Activated T-helper 17 cell treated with anti-CD3 and anti-CD28 coated beads, Interleukin-2, amount 50 U/mL, for 72 hours (primary cell): ENCODE data around the gene PPM1H. TPM values are rescaled to one million over a fixed set of nuclear protein-coding genes. Genes with fewer than 3 reads are reported as not detected.

Source experiments
- ATAC-seq: fragments of 150-1000 bp; cut with Tn5 transposase; replicated peaks from 2 replicates; pipeline ENCODE4 v1.10.0; 2021; ENCODE audit warnings: mild to moderate bottlenecking, moderate library complexity
- H3K27ac Mint-ChIP-seq: one replicate; pipeline ENCODE4 v1.8.0; 2022; ENCODE audit warnings: mixed read lengths
- H3K27me3 Mint-ChIP-seq: one replicate; pipeline ENCODE4 v1.8.0; 2022; ENCODE audit warnings: mixed read lengths
- H3K36me3 Mint-ChIP-seq: one replicate; pipeline ENCODE4 v1.8.0; 2022; ENCODE audit warnings: low read depth, mild to moderate bottlenecking, mixed read lengths
- H3K4me1 Mint-ChIP-seq: one replicate; pipeline ENCODE4 v1.8.0; 2022; ENCODE audit warnings: mixed read lengths
- H3K4me3 Mint-ChIP-seq: one replicate; pipeline ENCODE4 v1.8.0; 2022; ENCODE audit warnings: mild to moderate bottlenecking, mixed read lengths
- H3K9me3 Mint-ChIP-seq: one replicate; pipeline ENCODE4 v1.8.0; 2022; ENCODE audit warnings: mixed read lengths
- total RNA-seq, 2 donors: library from RNA; stranded (reverse); gene quantifications; one replicate each; pipeline ENCODE4 v1.2.3, GENCODE V29; 2022

Gene PPM1H
- total RNA-seq, 2 donors from 2014 or later = not detected

DNA sequence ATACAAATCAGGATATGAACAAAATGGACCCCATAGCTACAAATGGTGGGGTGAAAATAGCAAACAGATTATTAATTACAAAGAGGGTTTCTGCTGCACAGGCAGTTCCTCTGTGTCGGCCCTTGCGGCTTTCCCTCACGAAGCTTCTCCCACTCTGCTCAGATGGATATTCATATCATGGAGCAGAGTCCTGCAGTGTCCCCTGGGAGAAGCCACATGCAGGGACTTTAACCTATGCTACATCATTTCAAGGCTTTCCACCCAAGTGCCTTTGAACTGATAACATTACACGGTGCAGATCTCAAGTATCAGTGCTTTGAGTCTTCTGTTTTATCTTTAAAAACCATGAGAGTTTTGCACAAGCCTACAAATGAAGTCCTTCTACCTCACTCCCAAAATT, 229.1 kb downstream of the PPM1H start:
- no peak overlapping the region for H3K27ac Mint-ChIP-seq
- H3K4me1 Mint-ChIP-seq = no peaks in the 10 kb centered on the region
- no peaks in the 10 kb centered on the region for H3K27me3 Mint-ChIP-seq
- ATAC-seq = no peak
- no peaks in the 10 kb centered on the region for H3K9me3 Mint-ChIP-seq
- H3K36me3 Mint-ChIP-seq = no peaks in the 10 kb centered on the region
- no peak overlapping the region for H3K4me3 Mint-ChIP-seq

DNA sequence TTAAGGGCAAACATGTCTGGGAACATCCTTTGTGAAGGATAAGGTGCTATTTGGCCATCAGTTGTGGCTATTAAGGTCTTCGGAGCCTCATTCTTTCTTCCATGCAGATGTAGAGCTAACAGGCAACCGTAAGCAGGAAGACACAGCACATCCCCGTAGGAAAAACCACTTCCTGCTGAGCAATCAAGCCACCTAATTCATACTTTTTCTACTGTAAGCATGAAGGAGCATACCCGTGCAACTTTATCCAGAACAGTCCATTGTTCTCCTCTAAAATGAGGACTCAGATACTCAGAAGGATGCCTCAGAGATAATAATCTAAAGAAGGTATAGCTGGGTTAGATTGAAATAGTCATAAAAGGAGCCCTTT, 232.0 kb downstream of the PPM1H start:
- Mint-ChIP-seq H3K4me1 (no peaks in the 10 kb centered on the region), H3K27me3 (no peaks in the 10 kb centered on the region), H3K36me3 (no peaks in the 10 kb centered on the region), H3K9me3 (no peaks in the 10 kb centered on the region), H3K4me3 (no peak overlapping the region), H3K27ac (no peak overlapping the region)
- ATAC-seq = no peak

DNA sequence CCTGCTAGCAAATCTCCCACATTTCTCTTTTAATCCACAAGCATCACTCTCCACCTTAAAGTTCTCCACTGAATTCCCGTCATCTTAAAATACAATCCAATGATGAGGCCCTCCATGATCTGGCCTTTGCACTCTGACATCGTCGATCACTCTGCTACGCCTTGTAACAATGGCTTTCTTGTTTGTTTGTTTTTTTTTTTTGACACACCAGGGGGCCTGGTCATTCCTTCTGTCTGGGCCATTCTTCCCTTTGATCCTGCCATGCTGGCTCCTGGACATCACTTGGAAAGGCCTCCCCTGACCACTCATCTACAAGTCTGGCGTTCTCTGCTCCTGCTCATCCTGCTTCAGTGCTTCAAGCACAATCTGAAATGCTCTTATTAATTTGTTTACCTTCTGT, 233.5 kb downstream of the PPM1H start:
- ATAC-seq = no peak
- Mint-ChIP-seq H3K9me3 (no peaks in the 10 kb centered on the region), H3K27ac (no peak overlapping the region), H3K27me3 (no peaks in the 10 kb centered on the region), H3K4me1 (no peaks in the 10 kb centered on the region), H3K4me3 (no peak overlapping the region), H3K36me3 (no peaks in the 10 kb centered on the region)

DNA sequence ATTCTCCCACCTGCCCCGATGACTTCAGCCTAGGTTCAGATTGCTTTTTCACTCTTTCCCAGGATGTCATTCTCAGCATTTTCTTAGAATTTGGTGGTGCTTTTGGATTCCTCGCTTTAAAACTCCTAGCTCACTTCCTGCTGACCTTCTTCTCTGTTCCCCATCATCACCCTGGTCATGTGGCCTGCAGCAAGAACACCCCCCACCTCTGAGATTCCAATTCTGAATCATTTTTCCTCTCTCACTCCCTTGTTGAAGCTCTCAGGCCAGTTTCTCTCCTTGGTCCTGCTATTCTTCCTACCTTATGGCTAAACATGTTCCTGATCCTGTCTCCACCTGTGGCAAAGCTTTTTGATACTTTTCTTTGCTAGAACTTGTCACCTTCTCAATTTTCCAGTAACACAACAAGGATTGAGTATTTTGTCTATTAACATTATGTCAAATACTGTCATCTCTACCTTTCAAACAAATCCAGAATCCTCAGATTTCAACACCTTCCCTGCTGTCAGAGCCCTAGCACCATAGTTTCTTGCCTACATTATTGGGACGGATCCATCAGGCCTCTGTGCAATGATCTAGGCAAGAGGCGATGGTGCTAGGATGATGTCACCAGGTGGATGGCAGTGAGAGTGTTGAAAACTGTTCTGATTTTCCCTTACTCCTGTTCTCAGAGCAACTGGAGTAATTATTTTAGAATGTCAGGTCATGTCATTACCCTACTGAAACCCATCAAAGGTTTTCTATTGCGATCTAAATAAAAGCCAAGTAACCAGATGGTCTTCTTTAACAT, 234.7 kb downstream of the PPM1H start:
- no peaks in the 10 kb centered on the region for H3K4me1 Mint-ChIP-seq
- ATAC-seq = no peak

DNA sequence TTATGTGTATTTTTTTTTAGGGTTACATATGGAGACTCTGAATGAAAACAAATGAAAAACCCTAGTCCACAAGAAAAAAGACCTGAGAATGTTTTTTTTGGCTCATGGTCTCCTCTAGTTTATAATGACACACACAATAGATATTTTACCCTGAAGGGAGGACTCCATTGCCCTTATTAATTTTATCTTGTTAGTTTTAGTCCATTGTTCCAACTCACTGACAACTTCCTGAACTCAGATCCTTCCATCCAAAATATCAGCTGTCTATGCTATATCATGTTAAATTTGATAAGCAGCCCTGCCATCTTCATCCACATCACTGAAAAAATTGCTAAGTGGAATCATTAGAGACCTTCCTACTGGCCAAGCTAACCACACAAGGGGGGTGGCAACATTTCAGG, 236.2 kb downstream of the PPM1H start:
- Mint-ChIP-seq H3K27me3 (no peaks in the 10 kb centered on the region), H3K4me1 (no peaks in the 10 kb centered on the region), H3K9me3 (no peaks in the 10 kb centered on the region), H3K36me3 (no peaks in the 10 kb centered on the region), H3K27ac (no peak overlapping the region), H3K4me3 (no peak overlapping the region)
- no peak for ATAC-seq

More for the DNA sequence above, 234.7 kb downstream of the PPM1H start:
- Mint-ChIP-seq H3K27ac (no peak overlapping the region), H3K9me3 (no peaks in the 10 kb centered on the region), H3K27me3 (no peaks in the 10 kb centered on the region), H3K36me3 (no peaks in the 10 kb centered on the region), H3K4me3 (no peak overlapping the region)

DNA sequence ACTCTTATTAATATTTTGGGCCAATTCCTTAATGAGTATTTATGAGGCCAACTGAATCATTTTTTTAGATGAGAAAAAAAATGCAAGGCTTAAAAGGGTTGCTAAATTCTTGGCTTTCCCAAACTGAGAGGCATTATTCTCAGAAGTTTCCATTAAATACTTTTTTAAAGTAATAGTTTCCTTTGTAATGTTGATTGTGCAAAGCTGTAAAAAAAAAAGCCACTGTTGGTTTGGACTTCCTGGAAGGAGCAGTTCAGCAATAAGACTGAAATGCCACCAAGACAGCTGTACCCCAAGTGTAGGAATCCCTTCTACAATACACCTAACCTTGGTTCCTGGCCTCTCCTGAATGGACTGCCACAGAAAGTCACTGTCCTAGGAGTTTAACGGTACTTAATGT, 237.1 kb downstream of the PPM1H start:
- Mint-ChIP-seq H3K27me3 (no peaks in the 10 kb centered on the region), H3K4me3 (no peak overlapping the region), H3K9me3 (no peaks in the 10 kb centered on the region), H3K4me1 (no peaks in the 10 kb centered on the region), H3K27ac (no peak overlapping the region), H3K36me3 (no peaks in the 10 kb centered on the region)
- no peak for ATAC-seq

DNA sequence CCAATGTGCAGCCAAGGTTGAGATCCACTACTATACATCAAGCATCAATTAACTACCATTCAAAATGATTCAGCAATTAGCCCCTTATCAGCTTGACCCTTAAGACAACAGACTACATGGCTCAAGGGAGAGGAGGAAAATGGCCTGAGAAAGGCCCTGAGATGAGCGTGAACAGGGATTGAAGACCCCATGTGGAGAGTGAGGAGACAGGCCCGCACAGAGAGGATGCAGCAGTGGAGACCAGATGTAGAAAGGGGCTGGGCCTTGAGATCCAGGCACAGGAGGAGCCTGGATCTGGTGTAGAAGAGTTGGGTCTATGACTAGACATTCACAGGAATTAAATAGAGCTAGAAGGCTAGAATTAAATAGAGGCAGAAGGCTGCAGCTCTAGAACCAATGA, 239.3 kb downstream of the PPM1H start:
- no peaks in the 10 kb centered on the region for H3K4me1 Mint-ChIP-seq
- no peak overlapping the region for H3K4me3 Mint-ChIP-seq
- no peaks in the 10 kb centered on the region for H3K9me3 Mint-ChIP-seq
- no peaks in the 10 kb centered on the region for H3K36me3 Mint-ChIP-seq
- H3K27ac Mint-ChIP-seq = no peak overlapping the region
- H3K27me3 Mint-ChIP-seq = no peaks in the 10 kb centered on the region
- ATAC-seq = no peak

DNA sequence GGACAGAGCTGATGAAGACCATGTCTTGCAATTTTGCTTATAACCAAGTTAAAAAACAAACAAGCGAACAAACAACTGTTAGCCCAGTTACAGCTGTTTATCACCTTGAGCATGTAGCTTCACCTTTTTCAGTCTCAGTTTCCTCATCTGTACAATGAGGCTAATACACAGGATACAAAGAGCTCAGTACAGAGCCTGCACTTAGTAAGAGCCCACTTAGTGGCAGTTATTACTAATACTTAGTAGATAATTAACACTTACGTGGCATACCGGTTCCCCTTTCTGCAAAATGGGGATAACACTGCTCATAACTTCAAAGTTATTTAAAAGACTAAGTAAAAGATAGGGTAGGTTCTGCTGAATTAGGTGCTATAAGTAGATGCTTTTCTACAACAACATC, 240.3 kb downstream of the PPM1H start:
- Mint-ChIP-seq H3K27me3 (no peaks in the 10 kb centered on the region), H3K36me3 (no peaks in the 10 kb centered on the region), H3K9me3 (no peaks in the 10 kb centered on the region), H3K4me1 (no peaks in the 10 kb centered on the region), H3K4me3 (no peak overlapping the region), H3K27ac (no peak overlapping the region)
- ATAC-seq = no peak

DNA sequence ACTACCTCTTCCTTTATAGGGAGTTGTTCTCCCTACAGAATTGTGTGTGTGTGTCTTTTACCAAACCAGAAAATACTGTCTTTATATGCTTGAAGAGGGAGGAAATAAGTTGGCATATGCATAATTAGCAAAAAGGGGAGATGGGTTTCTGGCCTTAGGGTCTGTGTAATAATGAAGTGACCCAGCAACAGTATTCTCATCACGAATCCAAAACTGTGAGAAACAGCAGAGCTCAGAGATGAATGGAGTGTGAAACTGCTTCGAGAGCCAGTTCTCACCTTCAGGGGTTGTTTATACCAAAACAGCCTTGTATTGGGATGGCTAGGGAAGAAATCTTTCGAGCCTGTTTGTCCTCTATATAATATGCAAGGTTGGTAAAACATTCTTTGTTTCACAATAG, 240.8 kb downstream of the PPM1H start:
- Mint-ChIP-seq H3K9me3 (no peaks in the 10 kb centered on the region), H3K27me3 (no peaks in the 10 kb centered on the region), H3K4me3 (no peak overlapping the region), H3K4me1 (no peaks in the 10 kb centered on the region), H3K27ac (no peak overlapping the region), H3K36me3 (no peaks in the 10 kb centered on the region)
- no peak for ATAC-seq

DNA sequence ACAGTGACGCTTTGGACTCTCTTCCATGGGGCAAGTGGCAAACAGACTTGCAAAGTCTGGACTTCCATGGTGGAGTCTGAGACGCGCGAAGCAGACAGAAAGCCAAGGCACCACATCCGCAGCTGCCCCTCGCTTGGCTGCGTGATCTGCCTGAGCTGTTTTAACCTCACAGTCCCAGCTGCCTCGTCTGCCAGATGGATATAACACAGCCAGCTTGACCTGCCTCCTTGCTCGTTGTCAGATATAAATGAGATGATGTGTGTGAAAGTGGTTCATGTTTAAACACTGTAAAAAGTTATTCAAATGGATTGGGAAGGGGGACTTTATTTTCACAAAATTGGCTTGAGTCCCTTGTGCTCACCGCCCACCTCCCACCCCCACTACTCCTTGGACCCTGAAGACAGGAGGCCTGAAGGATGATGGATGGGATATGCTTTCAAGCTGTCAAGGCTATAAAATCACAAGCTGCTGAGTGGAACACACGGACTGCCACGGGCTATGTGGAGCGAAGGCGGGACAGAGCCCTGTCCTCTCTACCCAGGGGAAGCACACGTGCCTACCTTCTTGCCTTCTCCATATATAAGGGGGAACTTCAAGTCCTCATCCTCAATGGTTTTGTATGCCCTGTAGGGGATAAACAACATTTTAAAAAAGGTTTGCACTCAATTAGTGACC, 241.4 kb downstream of the PPM1H start:
- no peak for ATAC-seq
- Mint-ChIP-seq H3K9me3 (no peaks in the 10 kb centered on the region), H3K27ac (no peak overlapping the region), H3K4me1 (no peaks in the 10 kb centered on the region), H3K27me3 (no peaks in the 10 kb centered on the region), H3K36me3 (no peaks in the 10 kb centered on the region), H3K4me3 (no peak overlapping the region)

DNA sequence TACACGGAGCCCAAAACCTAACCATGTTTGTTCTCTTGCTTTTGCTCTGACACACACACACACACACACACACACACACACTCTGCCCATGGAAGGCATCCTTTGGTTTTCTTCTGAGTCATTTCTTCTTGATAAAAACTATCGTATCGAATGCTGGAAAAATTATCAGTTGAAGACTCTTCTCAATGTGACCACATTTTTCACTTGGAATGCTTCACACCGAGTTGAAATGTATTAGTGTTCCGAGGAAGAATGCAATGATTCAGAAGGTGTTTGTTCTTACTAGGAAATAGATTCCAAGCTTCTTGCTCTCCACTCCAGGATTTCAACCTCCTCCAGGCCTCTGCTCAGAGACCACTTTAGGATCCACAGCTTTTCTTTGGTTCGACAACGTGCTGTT, 242.1 kb downstream of the PPM1H start:
- no peak for ATAC-seq
- Mint-ChIP-seq H3K27ac (no peak overlapping the region), H3K4me3 (no peak overlapping the region), H3K9me3 (no peaks in the 10 kb centered on the region), H3K27me3 (no peaks in the 10 kb centered on the region), H3K4me1 (no peaks in the 10 kb centered on the region), H3K36me3 (no peaks in the 10 kb centered on the region)

DNA sequence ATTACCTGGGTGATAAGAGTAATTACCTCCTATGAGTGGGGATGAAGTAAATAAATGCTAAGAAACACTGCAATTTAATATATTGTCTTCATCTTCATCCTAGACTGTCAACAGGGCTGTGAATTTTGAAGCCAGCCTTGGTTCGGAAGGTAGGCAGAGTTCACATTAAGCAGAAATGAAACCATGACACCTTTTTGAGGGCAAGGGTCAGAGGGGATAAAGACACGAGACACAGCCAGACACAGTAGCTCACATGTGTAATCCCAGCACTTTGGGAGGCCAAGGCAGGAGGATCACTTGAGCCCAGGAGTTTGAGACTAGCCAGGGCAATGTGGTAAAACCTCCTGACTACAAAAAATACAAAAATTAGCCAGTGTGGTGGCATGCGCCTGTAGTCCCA, 243.6 kb downstream of the PPM1H start:
- Mint-ChIP-seq H3K36me3 (no peaks in the 10 kb centered on the region), H3K4me1 (no peaks in the 10 kb centered on the region), H3K4me3 (no peak overlapping the region), H3K9me3 (no peaks in the 10 kb centered on the region), H3K27me3 (no peaks in the 10 kb centered on the region), H3K27ac (no peak overlapping the region)
- no peak for ATAC-seq

DNA sequence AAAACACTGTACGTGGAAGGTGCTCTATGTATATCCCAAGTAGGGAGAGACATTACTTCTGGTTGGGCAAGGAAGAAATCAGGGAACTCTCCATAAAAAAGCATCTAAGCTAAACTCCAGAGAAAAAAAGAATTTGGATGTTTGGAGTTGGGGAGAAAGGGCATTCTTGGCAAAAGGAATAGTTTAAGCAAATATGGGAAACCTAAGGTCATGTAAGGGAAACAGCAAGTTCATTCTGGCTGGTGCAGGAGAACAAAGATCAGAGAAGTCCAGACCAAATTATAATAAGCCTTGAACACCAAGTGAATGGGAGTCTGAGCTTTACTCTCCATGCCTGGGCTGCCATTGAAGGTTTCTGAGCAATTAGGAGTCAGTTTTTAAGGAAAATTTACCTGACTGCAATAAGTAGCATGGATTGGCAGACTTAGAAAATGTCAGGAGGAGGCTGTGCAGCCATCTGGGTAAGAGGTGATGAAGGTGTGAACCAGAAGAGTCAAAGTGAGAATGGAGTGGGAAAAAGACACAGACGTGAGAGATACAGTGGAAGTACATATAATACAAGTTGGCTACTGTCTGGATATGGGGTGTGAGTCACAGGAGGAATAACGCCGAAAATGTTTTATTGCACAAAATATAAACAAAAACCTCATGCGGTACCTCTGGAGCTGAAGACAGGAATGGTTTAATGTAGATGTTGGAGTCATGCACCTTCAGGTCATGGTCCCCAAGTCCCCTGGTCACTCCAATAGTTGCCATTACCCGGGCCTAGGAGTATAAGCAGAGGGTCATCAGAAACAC, 245.7 kb downstream of the PPM1H start:
- no peaks in the 10 kb centered on the region for H3K4me1 Mint-ChIP-seq
- H3K36me3 Mint-ChIP-seq = no peaks in the 10 kb centered on the region
- ATAC-seq = no peak
- no peak overlapping the region for H3K4me3 Mint-ChIP-seq
- H3K27ac Mint-ChIP-seq = no peak overlapping the region
- no peaks in the 10 kb centered on the region for H3K27me3 Mint-ChIP-seq
- H3K9me3 Mint-ChIP-seq = no peaks in the 10 kb centered on the region

DNA sequence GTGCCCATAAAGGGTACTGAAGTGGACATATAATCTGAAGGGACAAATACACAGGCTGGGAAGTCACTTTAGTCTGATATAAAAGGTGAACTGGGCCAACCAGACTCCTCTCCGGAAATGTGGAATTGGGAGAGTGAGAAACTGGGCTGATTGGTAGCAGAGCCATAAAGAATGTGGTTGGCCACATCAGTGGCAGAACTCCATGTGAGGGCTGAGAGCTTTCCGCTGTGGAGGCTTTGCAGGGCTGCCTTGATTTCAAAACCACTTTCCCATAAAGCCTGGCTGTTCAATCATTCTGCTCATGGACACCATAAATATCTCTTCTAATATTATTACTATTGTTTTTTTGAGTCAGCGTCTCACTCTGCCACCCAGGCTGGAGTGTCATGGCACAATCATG, 248.0 kb downstream of the PPM1H start:
- Mint-ChIP-seq H3K4me1 (no peaks in the 10 kb centered on the region), H3K4me3 (no peak overlapping the region), H3K9me3 (no peaks in the 10 kb centered on the region), H3K27ac (no peak overlapping the region), H3K36me3 (no peaks in the 10 kb centered on the region), H3K27me3 (no peaks in the 10 kb centered on the region)
- ATAC-seq = no peak
